Gastroesophageal sphincter (tissue), 4 donors: ENCODE data around the gene LAMTOR1. TPM values are rescaled to one million over a fixed set of nuclear protein-coding genes. Genes with fewer than 3 reads are reported as not detected.
A peak's percentile ranks its signal among the peaks of the same experiment; 100 is the strongest.

Source experiments
- ATAC-seq: fragments of 150-250 bp; one replicate; pipeline ENCODE4 v1.9.1; 2016; ENCODE audit warnings: mild to moderate bottlenecking, moderate library complexity
- H3K27ac ChIP-seq, 4 donors: fragments of 200-600 bp; sonication (generic) in 3 of 4; 1 replicate in 3 of 4; 2 replicates in 1 of 4; pipeline ENCODE4 v1.5.1; 2016 to 2019
- H3K27me3 ChIP-seq: fragments of 200-600 bp; sonication (generic); one replicate; pipeline ENCODE4 v1.5.1; 2019
- H3K36me3 ChIP-seq, 2 donors: fragments of 200-600 bp; sonication (generic); one replicate each; pipeline ENCODE4 v1.5.1; 2019; ENCODE audit warnings: control low read depth in 1 of 2
- H3K4me1 ChIP-seq, 3 donors: fragments of 200-600 bp; sonication (generic); 1 replicate in 2 of 3; 2 replicates in 1 of 3; pipeline ENCODE4 v1.5.1; 2016 to 2019; ENCODE audit warnings: control low read depth in 2 of 3
- H3K4me3 ChIP-seq, 2 donors: fragments of 200-600 bp; sonication (generic); one replicate each; pipeline ENCODE4 v1.5.1; 2019; ENCODE audit warnings: mild to moderate bottlenecking in 1 of 2, moderate library complexity in 1 of 2
- H3K9me3 ChIP-seq, 3 donors: fragments of 200-600 bp; sonication (generic); one replicate each; pipeline ENCODE4 v1.5.1; 2017 to 2019; ENCODE audit warnings: control low read depth in 2 of 3
- EP300 ChIP-seq: sonication (generic); formaldehyde crosslinking; IDR thresholded peaks from one replicate; pipeline ENCODE4 v1.6.1; 2017; ENCODE audit warnings: antibody characterized with exemption, mild to moderate bottlenecking
- POLR2A ChIP-seq, 2 donors: fragments of 450-650 bp; IDR thresholded peaks; one replicate each; pipeline ENCODE4 v1.6.1; 2017; ENCODE audit warnings: antibody characterized with exemption in 2 of 2, mild to moderate bottlenecking in 2 of 2, moderate library complexity in 1 of 2
- POLR2AphosphoS5 ChIP-seq: sonication (generic); formaldehyde crosslinking; IDR thresholded peaks from one replicate; pipeline ENCODE4 v1.6.1; 2017; ENCODE audit warnings: antibody characterized with exemption
- WGBS, 2 donors: methylation state at CpG; one replicate each; pipeline ENCODE4 v1.1.5; 2018; ENCODE audit warnings: low coverage in 1 of 2; 5-methylcytosine and 5-hydroxymethylcytosine counted together
- total RNA-seq, 4 donors: library from RNA; depleted of rRNA; stranded (reverse); fragments of >200 nt; gene quantifications; one replicate each; pipeline ENCODE4 v1.1.0, GENCODE V29; 2016
- TF ChIP-seq, protein P1 (sequence below), 4 experiments: fragments of 200-600 bp in 2 of 4; fragments of 450-650 bp in 2 of 4; sonication (generic) in 1 of 4; IDR thresholded peaks; one replicate each; pipeline ENCODE4 v1.5.1; 2017 to 2019; ENCODE audit warnings: antibody characterized with exemption in 4 of 4, mild to moderate bottlenecking in 2 of 4, moderate library complexity in 2 of 4

Gene LAMTOR1
- total RNA-seq, 4 donors from 2014 or later, result 87.1 to 103 (median 98.2) TPM

- Histone ChIP-seq H3K4me3 (no peak overlapping the region), H3K27ac (peak overlapping the region in 1 of 4 donors; percentile 95), H3K27me3 (no peaks in the 10 kb centered on the region), H3K9me3 (no peaks in the 10 kb centered on the region), H3K36me3 (no peaks in the 10 kb centered on the region), H3K4me1 (peaks cover 0 to 37% (median 0%) of the 10 kb centered on the region in 3 donors)
- 96 to 100% methylated on average over 3 of the region's 3 CpGs for WGBS, 2 donors
- no peak for ATAC-seq
- TF ChIP-seq, protein P1, sequence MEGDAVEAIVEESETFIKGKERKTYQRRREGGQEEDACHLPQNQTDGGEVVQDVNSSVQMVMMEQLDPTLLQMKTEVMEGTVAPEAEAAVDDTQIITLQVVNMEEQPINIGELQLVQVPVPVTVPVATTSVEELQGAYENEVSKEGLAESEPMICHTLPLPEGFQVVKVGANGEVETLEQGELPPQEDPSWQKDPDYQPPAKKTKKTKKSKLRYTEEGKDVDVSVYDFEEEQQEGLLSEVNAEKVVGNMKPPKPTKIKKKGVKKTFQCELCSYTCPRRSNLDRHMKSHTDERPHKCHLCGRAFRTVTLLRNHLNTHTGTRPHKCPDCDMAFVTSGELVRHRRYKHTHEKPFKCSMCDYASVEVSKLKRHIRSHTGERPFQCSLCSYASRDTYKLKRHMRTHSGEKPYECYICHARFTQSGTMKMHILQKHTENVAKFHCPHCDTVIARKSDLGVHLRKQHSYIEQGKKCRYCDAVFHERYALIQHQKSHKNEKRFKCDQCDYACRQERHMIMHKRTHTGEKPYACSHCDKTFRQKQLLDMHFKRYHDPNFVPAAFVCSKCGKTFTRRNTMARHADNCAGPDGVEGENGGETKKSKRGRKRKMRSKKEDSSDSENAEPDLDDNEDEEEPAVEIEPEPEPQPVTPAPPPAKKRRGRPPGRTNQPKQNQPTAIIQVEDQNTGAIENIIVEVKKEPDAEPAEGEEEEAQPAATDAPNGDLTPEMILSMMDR (IDR thresholded peaks at IDR 0.05), result no peak
- no peak for TF ChIP-seq POLR2A (IDR thresholded peaks at IDR 0.05)
- no peak for TF ChIP-seq POLR2AphosphoS5
- no peak for TF ChIP-seq EP300
Measured at GRCh38 chr11:72081821-72082453, 21.2 kb downstream of the LAMTOR1 start.

DNA sequence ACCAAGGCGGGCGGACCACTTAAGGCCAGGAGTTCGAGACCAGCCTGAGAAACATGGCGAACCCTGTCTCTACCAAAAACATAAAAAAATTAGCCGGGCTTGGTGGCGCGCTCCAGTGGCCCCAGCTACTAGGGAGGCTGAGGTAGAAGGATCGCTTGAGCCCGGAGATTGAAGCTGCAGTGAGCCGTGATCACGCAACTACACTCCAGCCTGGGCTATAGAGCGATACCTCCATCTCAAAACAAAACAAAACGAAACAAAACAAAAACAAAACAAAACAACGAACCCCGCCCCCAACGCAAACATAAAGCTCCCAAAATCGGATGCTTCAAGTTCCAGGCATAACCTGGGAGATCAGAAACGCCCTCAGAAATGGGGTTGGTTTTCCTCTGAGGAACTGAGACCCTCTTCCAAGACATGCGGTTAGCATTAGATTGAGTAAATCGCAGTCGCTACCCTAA lies 21.9 kb downstream of the LAMTOR1 start:
- Histone ChIP-seq H3K36me3 (no peaks in the 10 kb centered on the region), H3K27ac (peak overlapping the region; percentile 75 to 97 (median 94)), H3K4me3 (peak overlapping the region; percentile 54 to 79), H3K27me3 (no peaks in the 10 kb centered on the region), H3K9me3 (no peaks in the 10 kb centered on the region), H3K4me1 (peaks cover 0 to 37% (median 0%) of the 10 kb centered on the region in 3 donors)
- WGBS, 2 donors, result 50 to 63% methylated on average over 6 to 21 of the region's 21 CpGs
- no peak for ATAC-seq
- TF ChIP-seq, protein P1 (IDR thresholded peaks at IDR 0.05), result no peak
- TF ChIP-seq EP300 (no peak), POLR2AphosphoS5 (no peak), POLR2A (IDR thresholded peaks at IDR 0.05) (no peak)

DNA sequence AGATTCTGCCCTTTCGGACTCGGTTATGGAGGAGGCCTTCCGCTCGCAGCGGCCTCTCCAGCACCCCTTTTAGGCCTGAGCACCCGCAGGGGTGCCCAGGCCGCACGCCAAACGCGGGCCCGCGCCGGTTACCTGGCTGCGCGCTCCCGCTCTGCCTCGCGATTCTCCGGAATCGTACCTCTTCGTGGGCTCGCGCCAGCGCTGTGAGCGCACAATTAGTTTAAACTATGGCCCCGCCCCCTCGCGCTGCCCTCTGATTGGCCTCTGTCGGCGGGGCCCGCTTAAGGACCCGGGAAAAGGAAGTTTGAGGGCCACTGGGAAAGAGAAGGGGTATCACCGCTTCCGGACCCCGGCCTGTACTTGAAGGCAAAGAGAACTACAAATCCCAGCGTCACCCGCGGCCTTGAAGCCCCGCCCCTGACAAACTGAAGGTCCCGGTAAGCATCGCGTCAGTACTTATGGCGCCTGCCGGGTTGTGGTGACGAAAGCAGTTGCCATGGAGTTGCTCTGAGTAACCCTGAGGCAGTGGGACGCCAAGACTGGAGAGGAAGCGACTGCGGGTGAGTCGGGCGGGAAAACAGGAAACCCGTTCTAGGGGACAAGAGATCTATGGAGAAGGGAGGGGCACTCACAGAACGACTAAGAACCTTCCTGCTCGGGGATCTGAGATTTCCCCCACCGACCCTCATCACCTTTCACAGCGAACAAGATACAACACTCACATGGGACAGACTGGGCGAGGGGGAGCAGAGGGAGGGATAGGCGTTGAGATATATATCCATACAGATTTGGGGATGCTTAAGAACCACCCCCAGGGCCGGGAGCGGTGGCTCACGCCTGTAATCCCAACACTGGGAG lies 22.5 kb downstream of the LAMTOR1 start, which contains the start of the genes LRRC51 and NUMA1:
TSS of gene LRRC51 (plus strand) at position 525 of the 858 bp plus-strand sequence. CDS start 8,234 bp downstream, outside the sequence.
TSS of gene NUMA1 (minus strand) at position 217 of the 858 bp plus-strand sequence. CDS start 44,599 bp downstream, outside the sequence.
- 0% methylated on average over 2 to 7 of the region's 60 CpGs for WGBS, 2 donors
- Histone ChIP-seq H3K27me3 (no peaks in the 10 kb centered on the region), H3K4me3 (peak within 1 kb of the TSS; percentile 54 to 79), H3K4me1 (peaks cover 0 to 37% (median 0%) of the 10 kb centered on the region in 3 donors), H3K27ac (peak within 1 kb of the TSS; percentile 75 to 97 (median 94)), H3K9me3 (no peaks in the 10 kb centered on the region), H3K36me3 (no peaks in the 10 kb centered on the region)
- TF ChIP-seq POLR2A (IDR thresholded peaks at IDR 0.05) (peak; percentile 61 to 65), POLR2AphosphoS5 (peak; percentile 78), EP300 (no peak)
- TF ChIP-seq, protein P1 (IDR thresholded peaks at IDR 0.05), result no peak
- ATAC-seq, result peak; percentile 96

DNA sequence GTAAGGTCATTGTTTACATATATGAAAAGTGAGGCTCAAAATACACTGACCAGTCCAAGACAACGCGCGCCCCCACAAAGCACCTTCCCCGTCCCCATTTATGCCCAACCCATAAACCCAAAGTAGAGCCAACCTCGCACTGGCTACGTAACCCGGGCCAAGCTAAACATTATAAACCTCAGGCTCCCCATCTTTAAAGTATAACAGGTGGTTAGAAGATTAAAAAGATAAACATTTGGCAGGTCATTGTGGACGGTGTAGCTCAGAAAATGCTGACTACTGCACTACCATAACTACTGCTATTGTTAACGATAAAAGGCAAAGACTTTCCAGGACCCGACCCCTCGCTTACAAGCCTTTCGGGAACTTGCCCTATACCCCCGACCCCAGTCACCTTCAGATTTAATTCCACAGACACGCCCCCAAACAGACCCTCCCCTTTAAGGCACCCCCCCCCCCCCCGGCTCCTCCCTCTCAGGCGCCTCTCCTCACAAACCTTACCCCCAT lies 23.2 kb downstream of the LAMTOR1 start:
- Histone ChIP-seq H3K36me3 (no peaks in the 10 kb centered on the region), H3K4me1 (peaks cover 0 to 37% (median 0%) of the 10 kb centered on the region in 3 donors), H3K9me3 (no peaks in the 10 kb centered on the region), H3K27ac (peak overlapping the region; percentile 69 to 97 (median 94)), H3K4me3 (peak overlapping the region; percentile 54 to 79), H3K27me3 (no peaks in the 10 kb centered on the region)
- ATAC-seq, result no peak
- 1 to 5% methylated on average over 13 to 16 of the region's 16 CpGs for WGBS, 2 donors
- TF ChIP-seq EP300 (no peak), POLR2AphosphoS5 (no peak), POLR2A (IDR thresholded peaks at IDR 0.05) (no peak)
- TF ChIP-seq, protein P1 (IDR thresholded peaks at IDR 0.05), result no peak
